ENCODE measurements around the gene PIBF1. TPM values are rescaled to one million over a fixed set of nuclear protein-coding genes. Genes with fewer than 3 reads are reported as not detected.

PIBF1 gene
- total and polyA plus RNA-seq, 2 of the 4 experiments (the other 2 are of a cell fraction) = 5.1 to 13.3 TPM

GRCh38 chr13:72820156-72820897 lies 38.4 kb downstream of the PIBF1 start:
- no peak overlapping the region for H3K9ac ChIP-seq (ENCODE audit: low read depth, low read length)
- no peaks in the 10 kb centered on the region for H3K4me1 ChIP-seq (ENCODE audit: control insufficient read depth, insufficient read depth, low read length)
- H3K4me3 ChIP-seq (ENCODE audit: insufficient read depth, low read depth, low read length) = no peak overlapping the region
- H3K14ac ChIP-seq (replicated peaks; ENCODE audit: low read depth, low read length) = no peak overlapping the region
- no peaks in the 10 kb centered on the region for H3K27me3 ChIP-seq (ENCODE audit: control insufficient read depth, insufficient read depth, low read length)
- no peak overlapping the region for H2BK15ac ChIP-seq (ENCODE audit: low read depth, low read length)
- H3K27ac ChIP-seq (ENCODE audit: insufficient read depth, low read length) = no peak overlapping the region
- TF ChIP-seq RAD21 (IDR thresholded peaks at IDR 0.05; ENCODE audit: low read length) = no peak
- no peak for TF ChIP-seq BHLHE40 (IDR thresholded peaks at IDR 0.05; ENCODE audit: low read depth, low read length)
- no peak for TF ChIP-seq CHD1 (IDR thresholded peaks at IDR 0.05; ENCODE audit: low read depth, low read length)
- TF ChIP-seq RFX5 (IDR thresholded peaks at IDR 0.05; ENCODE audit: low read depth, low read length) = no peak
- no peak for TF ChIP-seq POLR2A (IDR thresholded peaks at IDR 0.05; ENCODE audit: low read depth, low read length)
- dilution Hi-C loops (cut with HindIII; ENCODE audit: low sequenced_read_pairs, unreplicated experiment) = no loop called here
- no peaks in the 10 kb centered on the region; a peak in 2 of 4 replicates for H3K79me1 ChIP-seq (ENCODE audit: low read depth in 1 of 2, low read length in 2 of 2)
- H3K23ac ChIP-seq (ENCODE audit: low read depth, low read length) = no peak overlapping the region
- no peak overlapping the region for H2AK5ac ChIP-seq (ENCODE audit: low read depth, low read length)
- no peak overlapping the region for H4K5ac ChIP-seq (ENCODE audit: low read depth, low read length)
- intact Hi-C loops (cut with micrococcal nuclease) = no loop called here
- H2BK20ac ChIP-seq (ENCODE audit: low read depth, low read length) = no peak overlapping the region
- no peak overlapping the region for H3K4ac ChIP-seq (ENCODE audit: low read depth, low read length)
- DNase-seq (peak; percentile 76), ATAC-seq (ENCODE audit: low read depth) (peak; percentile 51; the same call in 1 of the 2 replicates)
- no peaks in the 10 kb centered on the region for H4K20me1 ChIP-seq (ENCODE audit: insufficient read depth, low read length)
- no peak overlapping the region for H4K8ac ChIP-seq (ENCODE audit: low read depth in 2 of 2, low read length in 2 of 2)
- H2AK9ac ChIP-seq (replicated peaks; ENCODE audit: low read depth, low read length, poor library complexity) = no peak overlapping the region
- in situ Hi-C loops (cut with MboI; ENCODE audit: low sequenced_read_pairs) = loop anchor here (25.0 kb wide), 1 partner anchor 892 kb away; no protein-coding TSS in a partner anchor
- BruUV-seq (replicated peaks) = no TSS peak
- peaks cover 1% of the 10 kb centered on the region; the same call in 1 of the 2 replicates for H3K36me3 ChIP-seq (ENCODE audit: control insufficient read depth, insufficient read depth, low read length)
- no peak overlapping the region for H3K56ac ChIP-seq (ENCODE audit: extremely low read depth, insufficient read depth, low read length)
- no peaks in the 10 kb centered on the region for H3K9me1 ChIP-seq (ENCODE audit: insufficient read depth, low read length)
- H3K4me2 ChIP-seq (ENCODE audit: low read depth, low read length) = no peak overlapping the region
- H4K91ac ChIP-seq (ENCODE audit: insufficient read depth, low read depth, low read length) = no peak overlapping the region
- no peak overlapping the region for H3K18ac ChIP-seq (ENCODE audit: low read depth, low read length)
- no peak overlapping the region for H2BK5ac ChIP-seq (ENCODE audit: low read depth, low read length, poor library complexity, severe bottlenecking)
- H3K9me3 ChIP-seq (ENCODE audit: control insufficient read depth, insufficient read depth, low read length) = no peaks in the 10 kb centered on the region
- no CpG with 5 or more reads among the region's 8 CpGs for WGBS, 2 experiments (ENCODE audit: extremely low coverage in 2 of 2, insufficient read length in 1 of 2)
- no peak overlapping the region for H2AFZ ChIP-seq (replicated peaks; ENCODE audit: low read length, poor library complexity)
- POLR2A ChIA-PET (ENCODE audit: unreplicated experiment) = no interaction called here
- CTCF ChIA-PET = no interaction called here
- no peak overlapping the region for H2BK120ac ChIP-seq (ENCODE audit: low read depth, low read length)

Data from IMR-90 (cell line).